Activated CD8-positive, alpha-beta T cell treated with anti-CD3 and anti-CD28 coated beads for 36 hours (primary cell): ENCODE data around the gene ATP6V0B. TPM values are rescaled to one million over a fixed set of nuclear protein-coding genes. Genes with fewer than 3 reads are reported as not detected.

ENCODE experiments used
- ATAC-seq: fragments of 200-7000 bp; cut with Tn5 transposase; one replicate; pipeline ENCODE4 v1.10.0; 2021; ENCODE audit warnings: mild to moderate bottlenecking, moderate library complexity
- CTCF ChIA-PET: fragments of 350-600 bp; sonication (Branson Sonifier 250); formaldehyde crosslinking; loops from one replicate; lab custom pipeline; 2021; ENCODE audit warnings: antibody characterized with exemption; lab: Charles Lee
- POLR2A ChIA-PET: fragments of 350-600 bp; sonication (Branson Sonifier 250); formaldehyde crosslinking; loops from one replicate; lab custom pipeline; 2021; ENCODE audit warnings: antibody characterized with exemption; lab: Charles Lee
- DNase-seq: peaks from one replicate; pipeline ENCODE4 v3.0.0-alpha.2; 2020
- H3K27ac Mint-ChIP-seq: one replicate; pipeline ENCODE4 v1.8.0; 2021; ENCODE audit warnings: mild to moderate bottlenecking, mixed read lengths
- H3K27me3 Mint-ChIP-seq: one replicate; pipeline ENCODE4 v1.8.0; 2021; ENCODE audit warnings: mixed read lengths
- H3K36me3 Mint-ChIP-seq: one replicate; pipeline ENCODE4 v1.8.0; 2021; ENCODE audit warnings: low read depth, mixed read lengths
- H3K4me1 Mint-ChIP-seq: one replicate; pipeline ENCODE4 v1.8.0; 2021; ENCODE audit warnings: low read depth, mixed read lengths
- H3K4me3 Mint-ChIP-seq: one replicate; pipeline ENCODE4 v1.8.0; 2021; ENCODE audit warnings: mild to moderate bottlenecking, moderate library complexity, mixed read lengths
- H3K9me3 Mint-ChIP-seq: one replicate; pipeline ENCODE4 v1.8.0; 2021; ENCODE audit warnings: mixed read lengths
- CTCF ChIP-seq: fragments of 200-600 bp; IDR thresholded peaks from one replicate; pipeline ENCODE4 v1.8.0; 2022; ENCODE audit warnings: antibody characterized with exemption, mild to moderate bottlenecking
- intact Hi-C: fragments of 100-400 bp; cut with micrococcal nuclease; formaldehyde crosslinking; loops from one replicate; pipeline ENCODE4 v1.10.0; 2022
- total RNA-seq, 2 experiments: library from RNA; stranded (reverse); gene quantifications; one replicate each; pipeline ENCODE4 v1.2.3, GENCODE V29; 2021

Gene ATP6V0B
- total RNA-seq, 2 experiments from 2014 or later: 67.6 to 75.5 TPM

DNA sequence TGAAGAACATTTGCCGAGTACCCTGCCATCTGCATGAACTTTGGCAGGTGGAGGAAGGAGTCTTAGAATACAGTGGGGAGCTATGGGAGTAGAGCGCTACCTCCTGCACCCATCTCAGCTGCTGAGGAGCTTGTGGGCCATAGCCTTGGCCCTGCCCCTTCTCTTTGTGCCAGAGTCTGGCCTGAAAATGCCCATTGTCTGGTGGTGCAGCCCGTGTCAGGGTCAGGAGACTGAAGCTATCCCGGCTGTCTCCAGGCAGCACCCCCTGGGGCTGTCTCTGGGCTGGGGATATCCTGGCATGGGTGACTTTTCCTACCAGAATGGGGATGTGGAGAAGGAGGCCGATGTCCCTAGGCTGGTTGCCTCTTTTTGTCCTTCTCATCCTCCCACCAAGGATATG lies 20.7 kb upstream of the ATP6V0B start:
- intact Hi-C loops: no loop called here
- Mint-ChIP-seq H3K4me3 (no peak overlapping the region), H3K27me3 (no peaks in the 10 kb centered on the region), H3K27ac (no peak overlapping the region), H3K4me1 (peaks cover 10% of the 10 kb centered on the region), H3K9me3 (no peaks in the 10 kb centered on the region), H3K36me3 (peaks cover 2% of the 10 kb centered on the region)
- ChIA-PET POLR2A (interaction anchor here (0.9 to 1.1 kb wide), 2 partner anchors 14 to 20 kb away, joined by 3 read pairs; no protein-coding TSS in a partner anchor), CTCF (interaction anchor here (1.1 to 2.0 kb wide), 4 partner anchors 19 to 191 kb away, joined by 4 to 14 read pairs (median 9); partner anchors contain the start of gene ARTN)
- no peak for DNase-seq
- TF ChIP-seq CTCF: no peak
- ATAC-seq: no peak

- Mint-ChIP-seq H3K27me3 (no peaks in the 10 kb centered on the region), H3K4me3 (no peak overlapping the region), H3K9me3 (no peaks in the 10 kb centered on the region), H3K4me1 (peaks cover under 1% of the 10 kb centered on the region), H3K36me3 (peaks cover 2% of the 10 kb centered on the region), H3K27ac (no peak overlapping the region)
- no peak for DNase-seq
- TF ChIP-seq CTCF: no peak
- POLR2A ChIA-PET: no interaction called here
- intact Hi-C loops: no loop called here
- CTCF ChIA-PET: interaction anchor here (0.9 kb wide), 1 partner anchor 21 kb away, joined by 4 read pairs; no protein-coding TSS in a partner anchor
- no peak for ATAC-seq
Measured at GRCh38 chr1:43956234-43956633, 18.5 kb upstream of the ATP6V0B start.

GRCh38 chr1:43957407-43958040 lies 17.2 kb upstream of the ATP6V0B start:
- TF ChIP-seq CTCF: no peak
- peaks cover 2% of the 10 kb centered on the region for H3K36me3 Mint-ChIP-seq
- ChIA-PET CTCF (interaction anchor here (1.4 kb wide), 1 partner anchor 11 kb away, joined by 4 read pairs; the partner anchor contains the start of gene IPO13), POLR2A (interaction anchor here (0.6 to 2.1 kb wide), 2 partner anchors 18 to 376 kb away, joined by 3 to 4 read pairs; no protein-coding TSS in a partner anchor)
- no peaks in the 10 kb centered on the region for H3K4me1 Mint-ChIP-seq
- intact Hi-C loops: no loop called here
- DNase-seq: no peak
- no peaks in the 10 kb centered on the region for H3K9me3 Mint-ChIP-seq
- no peak for ATAC-seq
- H3K27me3 Mint-ChIP-seq: no peaks in the 10 kb centered on the region
- no peak overlapping the region for H3K4me3 Mint-ChIP-seq
- no peak overlapping the region for H3K27ac Mint-ChIP-seq

DNA sequence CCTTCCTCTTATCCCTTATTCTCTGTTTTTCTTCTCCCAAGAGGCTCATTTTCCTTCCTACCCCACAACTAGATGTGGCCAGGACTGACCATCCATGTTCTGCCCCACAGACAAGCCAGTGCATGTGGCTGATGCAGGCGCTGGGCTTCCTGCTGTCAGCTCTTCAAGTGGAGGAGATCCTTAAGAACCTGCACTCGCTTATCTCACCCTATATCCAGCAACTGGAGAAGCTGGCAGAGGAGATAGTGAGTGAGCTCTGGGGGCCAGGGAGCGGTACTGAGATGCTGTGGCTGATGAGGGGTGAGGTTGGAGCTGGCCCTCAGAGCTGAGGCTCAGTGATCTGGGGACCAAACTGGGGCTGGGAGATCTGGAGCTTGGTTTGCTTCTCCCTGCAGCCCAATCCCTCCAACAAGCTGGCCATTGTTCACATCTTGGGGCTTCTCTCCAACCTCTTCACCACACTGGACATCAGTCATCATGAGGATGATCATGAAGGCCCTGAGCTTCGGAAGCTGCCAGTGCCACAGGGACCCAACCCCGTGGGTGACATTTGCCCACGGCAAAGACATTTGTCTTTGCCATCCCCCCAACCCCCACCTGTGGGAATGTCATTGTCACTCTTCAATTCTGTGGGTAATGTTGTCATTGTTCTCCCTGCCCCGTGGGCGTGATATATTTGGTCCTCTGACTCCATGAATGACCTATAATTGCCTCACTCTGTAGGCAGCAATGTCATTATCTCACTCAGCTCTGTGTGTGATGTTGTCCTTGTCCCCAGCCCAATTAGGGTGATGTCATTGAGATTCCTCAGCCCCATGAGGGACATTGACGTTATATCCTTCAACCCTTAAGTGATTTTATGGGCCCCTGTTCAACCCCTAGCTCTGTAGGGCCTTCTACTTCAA lies 16.2 kb upstream of the ATP6V0B start:
- H3K4me3 Mint-ChIP-seq: no peak overlapping the region
- DNase-seq (no peak), ATAC-seq (no peak)
- H3K36me3 Mint-ChIP-seq: peaks cover 2% of the 10 kb centered on the region
- ChIA-PET CTCF (interaction anchor here (1.2 to 1.4 kb wide), 4 partner anchors 11 to 28 kb away, joined by 3 to 4 read pairs (median 4); partner anchors contain the start of gene IPO13), POLR2A (interaction anchor here (2.1 kb wide), 1 partner anchor 17 kb away, joined by 4 read pairs; no protein-coding TSS in a partner anchor)
- intact Hi-C loops: no loop called here
- H3K4me1 Mint-ChIP-seq: no peaks in the 10 kb centered on the region
- no peaks in the 10 kb centered on the region for H3K27me3 Mint-ChIP-seq
- H3K27ac Mint-ChIP-seq: no peak overlapping the region
- H3K9me3 Mint-ChIP-seq: no peaks in the 10 kb centered on the region
- TF ChIP-seq CTCF: no peak
